ENCODE results near the gene ADIG. TPM values are rescaled to one million over a fixed set of nuclear protein-coding genes. Genes with fewer than 3 reads are reported as not detected.
A peak's percentile ranks its signal among the peaks of the same experiment; 100 is the strongest.

ADIG gene
- total RNA-seq, 5 donors from 2014 or later (not counting 1 experiment from before 2014, with no cell fraction given): not detected

GRCh38 chr20:38599410-38599882 lies 18.4 kb downstream of the ADIG start:
- 83% methylated on average over 2 of the region's 9 CpGs for WGBS (ENCODE audit: insufficient coverage)

GRCh38 chr20:38600057-38600456 lies 19.1 kb downstream of the ADIG start:
- no peaks in the 10 kb centered on the region for H3K9me3 Mint-ChIP-seq
- H3K4me1 Mint-ChIP-seq: peaks cover 6 to 9% (median 8%) of the 10 kb centered on the region in 3 donors
- H3K36me3 Mint-ChIP-seq: no peaks in the 10 kb centered on the region
- H3K4me3 ChIP-seq (ENCODE audit: control insufficient read depth in 1 of 2, extremely low read depth in 1 of 2, low read length in 1 of 2): no peak overlapping the region
- ATAC-seq (replicated peaks in 1 of 4): no peak
- CTCF ChIA-PET: no interaction called here
- H3K36me3 ChIP-seq (ENCODE audit: control insufficient read depth in 2 of 2, extremely low read depth in 1 of 2, insufficient read depth in 1 of 2, low read length in 1 of 2): no peaks in the 10 kb centered on the region
- H3K27me3 ChIP-seq (replicated peaks in 1 of 2; ENCODE audit: control insufficient read depth in 2 of 2, extremely low read depth in 1 of 2, insufficient read depth in 2 of 2, low read length in 1 of 2): peaks cover 6 to 40% of the 10 kb centered on the region in 2 experiments
- DNase-seq: no peak
- H3K27ac ChIP-seq (ENCODE audit: low read length): no peak overlapping the region
- peaks cover 0 to 8% of the 10 kb centered on the region in 2 experiments for H3K4me1 ChIP-seq (ENCODE audit: control insufficient read depth in 1 of 2, extremely low read depth in 1 of 2, insufficient read depth in 2 of 2, low read length in 2 of 2)
- POLR2A ChIA-PET: no interaction called here
- H3K9me3 ChIP-seq: no peaks in the 10 kb centered on the region
- H3K27ac Mint-ChIP-seq: no peak overlapping the region
- 100% methylated on average over 1 of the region's 1 CpG for WGBS (ENCODE audit: insufficient coverage)
- no peak overlapping the region for H3K4me3 Mint-ChIP-seq
- H3K27me3 Mint-ChIP-seq: peaks cover 44 to 63% of the 10 kb centered on the region in 2 donors

More at GRCh38 chr20:38599410-38599882, 18.4 kb downstream of the ADIG start:
- ATAC-seq (replicated peaks in 1 of 4) (no peak), DNase-seq (no peak)
- no peaks in the 10 kb centered on the region for H3K36me3 Mint-ChIP-seq
- no peak overlapping the region for H3K4me3 Mint-ChIP-seq
- Histone ChIP-seq H3K4me3 (ENCODE audit: control insufficient read depth in 1 of 2, extremely low read depth in 1 of 2, low read length in 1 of 2) (no peak overlapping the region), H3K27me3 (replicated peaks in 1 of 2; ENCODE audit: control insufficient read depth in 2 of 2, extremely low read depth in 1 of 2, insufficient read depth in 2 of 2, low read length in 1 of 2) (peaks cover 4 to 38% of the 10 kb centered on the region in 2 experiments), H3K27ac (ENCODE audit: low read length) (no peak overlapping the region), H3K36me3 (ENCODE audit: control insufficient read depth in 2 of 2, extremely low read depth in 1 of 2, insufficient read depth in 1 of 2, low read length in 1 of 2) (no peaks in the 10 kb centered on the region), H3K4me1 (ENCODE audit: control insufficient read depth in 1 of 2, extremely low read depth in 1 of 2, insufficient read depth in 2 of 2, low read length in 2 of 2) (peaks cover 0 to 8% of the 10 kb centered on the region in 2 experiments), H3K9me3 (no peaks in the 10 kb centered on the region)
- H3K9me3 Mint-ChIP-seq: no peaks in the 10 kb centered on the region
- ChIA-PET POLR2A (no interaction called here), CTCF (no interaction called here)
- H3K27ac Mint-ChIP-seq: no peak overlapping the region
- H3K4me1 Mint-ChIP-seq: peaks cover 6 to 9% (median 8%) of the 10 kb centered on the region in 3 donors
- peaks cover 41 to 59% of the 10 kb centered on the region in 2 donors for H3K27me3 Mint-ChIP-seq

- Mint-ChIP-seq H3K9me3 (no peaks in the 10 kb centered on the region), H3K27ac (no peak within 1 kb of the TSS), H3K27me3 (peaks cover 53 to 73% of the 10 kb centered on the region in 2 donors), H3K4me3 (no peak within 1 kb of the TSS), H3K4me1 (peaks cover 6 to 9% (median 8%) of the 10 kb centered on the region in 3 donors), H3K36me3 (no peaks in the 10 kb centered on the region)
- H3K27ac ChIP-seq (ENCODE audit: low read length): no peak within 1 kb of the TSS
- ChIA-PET CTCF (no interaction called here), POLR2A (no interaction called here)
- H3K9me3 ChIP-seq: no peaks in the 10 kb centered on the region
- no peak within 1 kb of the TSS for H3K4me3 ChIP-seq (ENCODE audit: control insufficient read depth in 1 of 2, extremely low read depth in 1 of 2, low read length in 1 of 2)
- peaks cover 6 to 40% of the 10 kb centered on the region in 2 experiments for H3K27me3 ChIP-seq (replicated peaks in 1 of 2; ENCODE audit: control insufficient read depth in 2 of 2, extremely low read depth in 1 of 2, insufficient read depth in 2 of 2, low read length in 1 of 2)
- peaks cover 0 to 8% of the 10 kb centered on the region in 2 experiments for H3K4me1 ChIP-seq (ENCODE audit: control insufficient read depth in 1 of 2, extremely low read depth in 1 of 2, insufficient read depth in 2 of 2, low read length in 2 of 2)
- H3K36me3 ChIP-seq (ENCODE audit: control insufficient read depth in 2 of 2, extremely low read depth in 1 of 2, insufficient read depth in 1 of 2, low read length in 1 of 2): no peaks in the 10 kb centered on the region
- 19% methylated on average over 41 of the region's 42 CpGs for WGBS (ENCODE audit: insufficient coverage)
- ATAC-seq (replicated peaks in 1 of 4): peak; percentile 42 to 61 (median 52)
- peak in 5 of 35 experiments; percentile 2 to 7 (median 4) for DNase-seq
Observed at GRCh38 chr20:38601216-38602184, 20.5 kb downstream of the ADIG start, which contains the start of gene ARHGAP40. Gene ARHGAP40 (plus strand): TSS chr20:38601809.

- DNase-seq (no peak), ATAC-seq (replicated peaks in 1 of 4) (no peak)
- Histone ChIP-seq H3K9me3 (no peaks in the 10 kb centered on the region), H3K27me3 (replicated peaks in 1 of 2; ENCODE audit: control insufficient read depth in 2 of 2, extremely low read depth in 1 of 2, insufficient read depth in 2 of 2, low read length in 1 of 2) (peaks cover 6 to 41% of the 10 kb centered on the region in 2 experiments), H3K4me1 (ENCODE audit: control insufficient read depth in 1 of 2, extremely low read depth in 1 of 2, insufficient read depth in 2 of 2, low read length in 2 of 2) (peaks cover 0 to 8% of the 10 kb centered on the region in 2 experiments), H3K36me3 (ENCODE audit: control insufficient read depth in 2 of 2, extremely low read depth in 1 of 2, insufficient read depth in 1 of 2, low read length in 1 of 2) (no peaks in the 10 kb centered on the region), H3K4me3 (ENCODE audit: control insufficient read depth in 1 of 2, extremely low read depth in 1 of 2, low read length in 1 of 2) (no peak overlapping the region), H3K27ac (ENCODE audit: low read length) (no peak overlapping the region)
- no peak overlapping the region for H3K4me3 Mint-ChIP-seq
- ChIA-PET POLR2A (no interaction called here), CTCF (no interaction called here)
- peaks cover 6 to 9% (median 8%) of the 10 kb centered on the region in 3 donors for H3K4me1 Mint-ChIP-seq
- H3K27ac Mint-ChIP-seq: no peak overlapping the region
- no peaks in the 10 kb centered on the region for H3K36me3 Mint-ChIP-seq
- H3K27me3 Mint-ChIP-seq: peaks cover 53 to 74% of the 10 kb centered on the region in 2 donors
- H3K9me3 Mint-ChIP-seq: no peaks in the 10 kb centered on the region
- WGBS (ENCODE audit: insufficient coverage): 27% methylated on average over 2 of the region's 5 CpGs
Observed at GRCh38 chr20:38602185-38602581, 21.2 kb downstream of the ADIG start.

- H3K9me3 Mint-ChIP-seq: no peaks in the 10 kb centered on the region
- no peak overlapping the region for H3K27ac Mint-ChIP-seq
- peaks cover 6 to 9% (median 8%) of the 10 kb centered on the region in 3 donors for H3K4me1 Mint-ChIP-seq
- no peak for DNase-seq
- no peaks in the 10 kb centered on the region for H3K36me3 ChIP-seq (ENCODE audit: control insufficient read depth in 2 of 2, extremely low read depth in 1 of 2, insufficient read depth in 1 of 2, low read length in 1 of 2)
- H3K9me3 ChIP-seq: no peaks in the 10 kb centered on the region
- no CpG with 5 or more reads among the region's 3 CpGs for WGBS (ENCODE audit: insufficient coverage)
- H3K27ac ChIP-seq (ENCODE audit: low read length): no peak overlapping the region
- H3K4me3 ChIP-seq (ENCODE audit: control insufficient read depth in 1 of 2, extremely low read depth in 1 of 2, low read length in 1 of 2): no peak overlapping the region
- H3K27me3 Mint-ChIP-seq: peaks cover 47 to 73% of the 10 kb centered on the region in 2 donors
- CTCF ChIA-PET: no interaction called here
- no peaks in the 10 kb centered on the region for H3K36me3 Mint-ChIP-seq
- POLR2A ChIA-PET: no interaction called here
- no peak overlapping the region for H3K4me3 Mint-ChIP-seq
- peaks cover 6 to 43% of the 10 kb centered on the region in 2 experiments for H3K27me3 ChIP-seq (replicated peaks in 1 of 2; ENCODE audit: control insufficient read depth in 2 of 2, extremely low read depth in 1 of 2, insufficient read depth in 2 of 2, low read length in 1 of 2)
- ATAC-seq (replicated peaks in 1 of 4): no peak
- H3K4me1 ChIP-seq (ENCODE audit: control insufficient read depth in 1 of 2, extremely low read depth in 1 of 2, insufficient read depth in 2 of 2, low read length in 2 of 2): peaks cover 0 to 8% of the 10 kb centered on the region in 2 experiments
Observed at GRCh38 chr20:38603286-38603685, 22.3 kb downstream of the ADIG start.

- WGBS (ENCODE audit: insufficient coverage): no CpG with 5 or more reads among the region's 4 CpGs
- peaks cover 45 to 67% of the 10 kb centered on the region in 2 donors for H3K27me3 Mint-ChIP-seq
- H3K36me3 ChIP-seq (ENCODE audit: control insufficient read depth in 2 of 2, extremely low read depth in 1 of 2, insufficient read depth in 1 of 2, low read length in 1 of 2): no peaks in the 10 kb centered on the region
- ChIA-PET POLR2A (no interaction called here), CTCF (no interaction called here)
- H3K27ac ChIP-seq (ENCODE audit: low read length): no peak overlapping the region
- H3K4me3 Mint-ChIP-seq: no peak overlapping the region
- peaks cover 6 to 41% of the 10 kb centered on the region in 2 experiments for H3K27me3 ChIP-seq (replicated peaks in 1 of 2; ENCODE audit: control insufficient read depth in 2 of 2, extremely low read depth in 1 of 2, insufficient read depth in 2 of 2, low read length in 1 of 2)
- peaks cover 0 to 8% of the 10 kb centered on the region in 2 experiments for H3K4me1 ChIP-seq (ENCODE audit: control insufficient read depth in 1 of 2, extremely low read depth in 1 of 2, insufficient read depth in 2 of 2, low read length in 2 of 2)
- H3K9me3 Mint-ChIP-seq: no peaks in the 10 kb centered on the region
- H3K4me1 Mint-ChIP-seq: peaks cover 6 to 9% (median 8%) of the 10 kb centered on the region in 3 donors
- no peaks in the 10 kb centered on the region for H3K9me3 ChIP-seq
- no peak overlapping the region for H3K4me3 ChIP-seq (ENCODE audit: control insufficient read depth in 1 of 2, extremely low read depth in 1 of 2, low read length in 1 of 2)
- DNase-seq: no peak
- no peak overlapping the region for H3K27ac Mint-ChIP-seq
- ATAC-seq (replicated peaks in 1 of 4): no peak
- no peaks in the 10 kb centered on the region for H3K36me3 Mint-ChIP-seq
Observed at GRCh38 chr20:38604873-38605303, 23.9 kb downstream of the ADIG start.
